GM21381 (cell line): ENCODE results near the gene GTSF1L.

Experiments
- ATAC-seq: cut with Tn5 transposase; IDR thresholded peaks from one replicate; pipeline ENCODE4 v1.9.1; 2021; ENCODE audit warnings: mild to moderate bottlenecking, moderate library complexity; ENCODE audit not compliant: unreplicated experiment

GTSF1L gene

DNA sequence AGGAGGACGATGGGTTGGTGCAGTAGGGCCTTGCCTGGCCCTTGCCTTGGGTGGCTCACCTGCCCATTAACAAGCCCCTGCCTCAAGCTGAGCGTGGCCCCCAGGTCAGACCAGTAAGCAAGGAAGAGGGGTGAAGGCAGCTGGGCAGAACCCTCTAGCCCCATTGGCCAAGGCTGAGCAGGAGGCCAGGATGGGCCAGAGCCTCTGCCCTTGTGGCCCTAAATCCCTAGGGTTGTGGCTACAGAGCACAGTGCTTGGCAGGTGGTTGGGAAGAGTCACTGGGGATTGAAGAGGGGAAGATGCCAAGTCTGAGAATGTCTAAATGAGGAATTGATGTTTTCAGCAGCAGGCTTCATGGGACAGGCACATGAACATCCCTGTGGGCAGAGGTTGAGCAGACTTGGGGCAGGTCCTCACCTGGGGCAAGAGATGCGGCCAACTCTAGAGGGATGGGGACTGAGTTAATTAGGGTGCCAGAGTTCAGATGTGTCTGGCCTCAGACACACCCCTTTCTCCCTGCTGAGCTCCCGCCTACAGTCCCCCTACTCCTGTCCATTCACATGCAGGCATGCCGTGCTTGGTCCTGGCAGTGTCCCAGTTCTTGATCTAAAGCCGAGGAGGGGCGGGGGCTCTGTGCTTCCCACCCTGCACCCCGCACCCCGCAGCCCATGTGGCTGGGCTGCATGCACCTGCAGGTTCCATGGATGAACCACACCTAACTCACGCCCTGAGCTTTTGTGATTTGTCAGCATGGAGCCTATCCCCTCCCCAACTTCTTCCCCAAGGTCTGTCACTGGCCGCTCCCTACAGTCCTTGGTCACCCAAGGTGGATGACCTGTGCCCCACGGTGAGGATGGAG is 9.8 kb downstream of the GTSF1L start:
- no peak for ATAC-seq

DNA sequence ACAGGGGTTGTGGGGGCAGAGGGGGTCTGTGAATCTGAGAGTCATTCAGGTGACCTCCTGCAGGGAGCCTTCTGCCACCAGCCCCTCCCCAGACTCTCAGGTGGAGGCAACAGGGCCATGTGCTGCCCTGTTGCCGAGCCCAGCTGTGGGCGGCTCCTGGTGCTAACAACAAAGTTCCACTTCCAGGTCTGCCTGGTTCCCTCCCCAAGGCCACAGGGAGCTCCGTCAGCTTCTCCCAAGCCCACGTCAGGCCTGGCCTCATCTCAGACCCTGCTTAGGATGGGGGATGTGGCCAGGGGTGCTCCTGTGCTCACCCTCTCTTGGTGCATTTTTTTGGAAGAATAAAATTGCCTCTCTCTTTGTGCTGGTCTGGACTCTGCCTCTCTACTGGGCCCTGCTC is 10.7 kb downstream of the GTSF1L start:
- ATAC-seq = no peak

DNA sequence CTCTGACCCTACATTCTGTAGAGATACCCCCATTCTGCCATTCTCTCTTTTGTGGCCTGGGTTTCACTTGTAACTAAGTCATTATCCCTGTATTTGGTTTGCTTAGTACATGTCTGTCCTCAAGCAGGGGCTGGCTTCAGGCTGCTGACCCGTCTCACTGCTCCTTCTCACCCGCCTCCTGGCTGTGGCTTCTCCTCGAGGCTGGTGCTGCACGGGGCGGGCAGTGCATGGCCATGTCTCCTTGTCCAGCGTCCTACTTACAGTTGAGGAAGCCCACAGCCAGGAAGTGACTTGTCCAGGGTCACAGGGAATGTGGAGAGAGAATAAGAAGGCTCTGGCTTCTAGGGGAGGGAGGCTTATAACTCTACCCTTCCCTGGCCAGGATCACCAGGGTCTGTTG is 11.3 kb downstream of the GTSF1L start:
- ATAC-seq = no peak

DNA sequence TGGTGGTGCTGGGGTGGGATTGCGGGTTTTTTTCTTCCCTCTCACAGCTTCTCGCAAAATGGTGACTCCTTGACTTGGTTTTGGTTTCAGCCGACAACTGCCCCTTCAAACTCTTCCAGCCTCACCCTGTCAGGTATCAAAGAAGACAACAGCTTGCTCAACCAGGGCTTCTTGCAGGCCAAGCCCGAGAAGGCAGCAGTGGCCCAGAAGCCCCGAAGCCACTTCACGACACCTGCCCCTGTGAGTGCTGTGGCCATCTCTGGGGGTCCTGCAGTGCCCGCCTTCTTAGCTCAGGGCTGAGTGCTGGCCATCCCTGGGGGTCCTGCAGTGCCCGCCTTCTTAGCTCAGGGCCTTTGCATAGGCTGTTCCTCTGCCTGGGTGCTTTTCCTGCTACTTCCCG is 11.8 kb downstream of the GTSF1L start:
- ATAC-seq = no peak

DNA sequence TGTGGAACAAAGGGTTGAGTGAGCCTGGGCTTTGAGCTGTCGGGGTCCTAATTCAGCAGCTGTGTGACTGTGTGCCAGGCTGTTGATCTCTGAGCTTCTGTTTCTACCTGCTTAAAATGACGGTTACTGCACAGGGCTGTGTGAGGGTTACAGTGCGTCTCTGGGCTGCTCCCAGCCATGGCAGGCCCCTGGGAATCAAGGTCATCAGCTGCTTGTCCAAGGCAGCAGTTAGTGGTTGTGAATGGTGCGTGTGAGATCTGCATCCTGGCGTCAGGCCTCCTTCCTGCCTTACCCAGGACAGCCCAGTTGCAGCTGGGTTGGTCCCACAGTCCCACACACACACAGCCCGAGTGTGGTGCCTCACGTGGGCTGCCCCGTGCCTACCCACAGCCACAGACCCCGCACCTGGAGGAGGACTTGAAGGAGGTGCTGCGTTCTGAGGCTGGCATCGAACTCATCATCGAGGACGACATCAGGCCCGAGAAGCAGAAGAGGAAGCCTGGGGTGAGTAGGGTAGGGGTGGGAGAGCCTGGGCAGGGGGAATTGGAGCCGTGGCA is 15.6 kb downstream of the GTSF1L start:
- no peak for ATAC-seq

DNA sequence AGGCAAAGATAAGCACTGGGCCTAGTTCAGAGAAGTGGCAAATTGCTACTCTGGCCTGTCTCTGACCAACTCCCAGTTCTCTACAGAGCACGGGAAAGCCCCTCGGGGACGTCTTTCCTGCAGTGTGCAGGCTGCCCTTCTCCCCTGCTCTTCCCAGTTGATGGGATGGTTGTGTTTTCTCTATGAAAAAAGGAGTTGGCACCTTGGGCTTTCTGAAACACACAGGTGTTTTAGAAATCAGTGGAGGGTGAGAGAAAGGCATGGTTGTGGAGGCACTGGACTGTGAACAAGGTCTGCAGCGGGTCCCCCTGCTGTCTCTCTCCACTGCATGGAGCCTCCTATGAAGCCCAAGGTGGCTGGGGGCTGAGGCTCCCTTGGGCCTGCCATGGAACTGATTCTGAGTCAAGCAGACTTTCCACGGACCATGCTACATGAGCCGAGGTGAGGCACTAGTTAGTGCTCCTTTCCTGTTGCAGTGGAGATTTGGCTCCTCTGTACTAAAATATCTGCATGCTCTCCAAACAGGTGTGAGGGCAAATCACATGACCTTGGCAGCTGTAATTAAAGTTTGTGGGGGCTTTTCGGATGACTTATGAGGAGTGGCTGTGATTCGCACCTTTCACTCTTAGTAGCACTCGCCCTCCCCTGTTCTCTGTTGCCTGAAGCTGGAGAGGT is 16.3 kb downstream of the GTSF1L start:
- ATAC-seq = peak; percentile 61

DNA sequence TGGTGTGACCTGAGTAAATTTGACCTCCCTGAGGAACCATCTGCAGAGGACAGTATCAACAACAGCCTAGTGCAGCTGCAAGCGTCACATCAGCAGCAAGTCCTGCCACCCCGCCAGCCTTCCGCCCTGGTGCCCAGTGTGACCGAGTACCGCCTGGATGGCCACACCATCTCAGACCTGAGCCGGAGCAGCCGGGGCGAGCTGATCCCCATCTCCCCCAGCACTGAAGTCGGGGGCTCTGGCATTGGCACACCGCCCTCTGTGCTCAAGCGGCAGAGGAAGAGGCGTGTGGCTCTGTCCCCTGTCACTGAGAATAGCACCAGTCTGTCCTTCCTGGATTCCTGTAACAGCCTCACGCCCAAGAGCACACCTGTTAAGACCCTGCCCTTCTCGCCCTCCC is 24.3 kb downstream of the GTSF1L start:
- no peak for ATAC-seq

DNA sequence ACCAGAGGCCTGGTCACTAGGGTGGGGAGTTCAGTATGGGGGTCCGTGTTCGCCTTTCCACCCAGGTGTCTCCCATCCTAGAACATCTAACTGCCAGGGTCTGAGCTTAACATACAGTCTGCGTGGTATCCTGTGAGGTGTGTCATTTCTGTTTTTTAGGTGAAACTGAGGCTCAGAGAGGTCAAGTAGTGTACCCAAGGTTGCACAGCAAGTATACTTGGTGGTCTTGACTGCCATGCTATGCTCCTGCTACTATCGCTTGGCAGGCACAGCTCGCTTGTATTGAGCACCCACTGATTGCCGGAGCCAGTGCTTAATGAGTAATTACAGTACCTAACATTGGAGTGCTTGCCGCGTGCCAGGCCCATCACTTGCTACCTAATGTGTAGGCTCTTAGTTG is 26.2 kb downstream of the GTSF1L start:
- no peak for ATAC-seq

DNA sequence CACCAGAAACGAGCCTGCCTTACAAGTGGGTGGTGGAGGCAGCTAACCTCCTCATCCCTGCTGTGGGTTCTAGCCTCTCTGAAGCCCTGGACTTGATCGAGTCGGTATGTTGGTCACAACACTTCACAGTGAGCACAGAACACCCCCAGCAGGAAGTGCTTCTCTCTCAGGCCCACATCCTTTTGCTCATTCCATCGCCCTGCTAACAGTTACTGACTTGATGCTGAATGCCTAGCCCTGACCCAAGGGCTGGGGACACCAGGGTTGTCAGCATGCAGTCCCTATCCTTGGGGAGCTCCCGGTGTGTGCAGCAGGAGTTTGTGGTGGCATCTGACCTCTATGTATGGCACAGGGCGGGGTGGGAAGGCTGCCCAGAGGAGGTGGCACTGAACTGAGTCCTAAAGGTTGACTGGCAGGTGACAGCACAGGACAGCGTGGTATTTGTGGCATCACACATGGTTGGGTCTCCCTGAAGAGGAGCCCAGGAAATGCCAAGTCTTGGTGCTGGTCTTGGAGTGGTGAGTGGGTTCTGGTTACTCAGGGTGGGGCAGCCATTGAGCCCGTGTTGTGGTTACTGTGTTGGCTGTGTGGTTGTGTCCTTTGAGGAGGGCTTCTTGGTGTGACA is 26.7 kb downstream of the GTSF1L start:
- no peak for ATAC-seq

DNA sequence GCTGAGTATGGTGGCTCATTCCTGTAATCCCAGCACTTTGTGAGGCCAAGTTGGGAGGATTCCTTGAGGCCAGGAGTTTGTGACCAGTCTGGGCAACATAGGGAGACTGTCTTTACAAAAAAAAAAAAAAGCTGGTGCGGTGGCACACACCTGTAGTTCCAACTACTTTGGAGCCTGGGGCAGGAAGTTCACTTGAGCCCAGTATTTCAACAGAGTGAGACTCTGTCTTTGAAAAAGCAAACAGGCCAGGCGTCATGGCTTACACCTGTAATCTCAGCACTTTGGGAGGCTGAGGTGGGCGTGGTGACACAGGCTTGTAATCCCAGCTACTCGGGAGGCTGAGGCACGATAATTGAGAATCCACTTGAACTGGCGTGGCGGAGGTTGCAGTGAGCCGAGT is 31.2 kb downstream of the GTSF1L start:
- no peak for ATAC-seq

DNA sequence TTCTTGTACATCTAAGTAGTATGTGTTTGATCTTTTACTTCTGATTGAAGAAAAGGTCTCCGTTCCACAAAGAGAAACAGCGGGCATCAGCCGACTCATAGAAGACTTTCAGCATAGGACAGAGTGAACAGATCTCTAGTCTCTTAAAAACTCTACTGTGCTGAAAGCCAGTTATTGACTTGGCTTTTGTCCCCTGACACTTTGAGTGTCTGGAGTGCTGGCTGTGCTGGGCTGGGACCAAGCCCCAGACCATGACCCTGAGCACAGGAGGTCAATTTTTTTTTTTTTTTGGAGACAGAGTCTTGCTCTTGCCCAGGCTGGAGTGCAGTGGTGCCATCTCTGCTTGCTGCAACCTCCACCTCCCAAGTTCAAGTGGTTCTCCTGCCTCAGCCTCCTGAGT is 32.0 kb downstream of the GTSF1L start:
- no peak for ATAC-seq

DNA sequence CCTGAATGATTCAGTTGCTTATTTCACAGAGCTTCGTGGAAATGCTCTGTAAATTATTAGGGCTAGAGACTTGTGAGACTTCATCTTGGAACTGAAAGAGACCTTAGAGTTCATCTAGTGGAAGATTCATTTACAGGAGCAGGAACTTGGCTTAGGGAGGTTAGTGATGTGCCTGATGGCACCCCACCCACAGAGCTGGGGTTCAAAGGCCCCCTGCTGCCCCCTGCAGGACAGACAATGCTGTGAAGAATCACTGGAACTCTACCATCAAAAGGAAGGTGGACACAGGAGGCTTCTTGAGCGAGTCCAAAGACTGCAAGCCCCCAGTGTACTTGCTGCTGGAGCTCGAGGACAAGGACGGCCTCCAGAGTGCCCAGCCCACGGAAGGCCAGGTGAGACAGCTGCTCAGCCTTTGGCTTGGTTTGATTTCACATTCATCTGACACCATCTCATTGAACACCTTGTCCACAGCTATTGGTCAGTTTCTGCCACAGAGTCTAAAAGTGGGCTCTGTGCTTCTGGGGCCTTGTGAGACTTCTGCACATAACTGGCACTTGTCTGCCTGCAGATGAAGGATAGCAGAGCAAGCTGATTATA is 34.8 kb downstream of the GTSF1L start:
- ATAC-seq = no peak

DNA sequence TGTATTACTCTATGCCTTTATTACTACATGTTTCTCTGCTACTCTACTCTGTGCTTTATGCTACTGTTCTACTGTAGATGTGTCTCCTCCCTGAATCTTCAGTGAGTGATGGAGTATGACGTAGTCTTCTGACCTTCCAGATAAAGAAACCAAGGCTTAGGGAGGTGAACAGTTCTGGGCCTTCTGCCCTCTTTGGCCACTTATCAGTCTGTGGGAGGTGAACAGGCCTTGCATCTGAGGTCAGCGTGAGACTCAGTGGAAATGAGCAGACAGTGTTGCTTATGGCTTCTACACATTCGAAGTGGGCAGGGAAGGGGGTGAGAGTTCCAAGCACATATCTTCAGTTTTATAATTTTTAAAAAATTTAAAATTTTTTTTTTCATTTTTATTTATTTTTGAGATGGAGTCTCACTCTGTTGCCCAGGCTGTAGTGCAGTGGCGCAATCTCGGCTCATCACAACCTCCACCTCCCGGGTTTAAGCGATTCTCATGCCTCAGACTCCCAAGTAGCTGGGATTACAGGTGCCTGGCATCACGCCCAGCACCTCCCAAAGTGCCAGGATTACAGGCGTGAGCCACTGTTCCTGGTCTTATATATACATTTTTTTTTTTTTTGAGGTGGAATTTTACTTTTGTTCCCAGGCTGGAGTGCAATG is 35.7 kb downstream of the GTSF1L start:
- no peak for ATAC-seq

DNA sequence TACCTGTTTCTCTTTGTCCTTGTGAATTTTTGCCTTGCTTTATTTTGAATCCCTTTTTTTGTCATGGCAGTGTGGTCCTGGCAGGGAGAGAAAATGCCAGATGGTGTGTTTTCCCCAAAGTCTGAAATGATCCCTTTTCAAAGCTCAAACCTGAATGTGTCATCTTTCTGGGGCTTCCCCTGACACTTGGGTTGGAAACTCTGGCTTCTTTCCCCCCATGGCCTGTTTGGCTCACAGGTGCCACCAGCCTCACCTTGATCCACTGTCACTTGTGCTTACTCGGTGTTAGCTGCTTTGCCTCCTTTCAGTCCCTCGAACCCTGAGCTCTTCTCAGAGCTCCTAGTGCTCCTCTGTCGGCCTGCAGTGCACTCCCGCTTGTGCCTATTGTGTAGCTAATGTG is 37.6 kb downstream of the GTSF1L start:
- no peak for ATAC-seq

DNA sequence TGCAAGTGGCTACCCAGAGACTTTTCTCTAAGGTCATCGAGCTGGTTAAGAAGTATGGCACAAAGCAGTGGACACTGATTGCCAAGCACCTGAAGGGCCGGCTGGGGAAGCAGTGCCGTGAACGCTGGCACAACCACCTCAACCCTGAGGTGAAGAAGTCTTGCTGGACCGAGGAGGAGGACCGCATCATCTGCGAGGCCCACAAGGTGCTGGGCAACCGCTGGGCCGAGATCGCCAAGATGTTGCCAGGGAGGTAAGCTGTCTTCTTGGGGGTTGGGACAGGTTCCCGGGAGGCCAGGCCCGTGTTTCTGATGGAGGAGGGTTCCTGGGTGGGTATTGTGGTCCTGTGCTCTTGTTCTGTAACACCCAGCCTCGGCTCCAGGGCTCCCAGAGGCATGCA is 40.0 kb downstream of the GTSF1L start:
- ATAC-seq = no peak

DNA sequence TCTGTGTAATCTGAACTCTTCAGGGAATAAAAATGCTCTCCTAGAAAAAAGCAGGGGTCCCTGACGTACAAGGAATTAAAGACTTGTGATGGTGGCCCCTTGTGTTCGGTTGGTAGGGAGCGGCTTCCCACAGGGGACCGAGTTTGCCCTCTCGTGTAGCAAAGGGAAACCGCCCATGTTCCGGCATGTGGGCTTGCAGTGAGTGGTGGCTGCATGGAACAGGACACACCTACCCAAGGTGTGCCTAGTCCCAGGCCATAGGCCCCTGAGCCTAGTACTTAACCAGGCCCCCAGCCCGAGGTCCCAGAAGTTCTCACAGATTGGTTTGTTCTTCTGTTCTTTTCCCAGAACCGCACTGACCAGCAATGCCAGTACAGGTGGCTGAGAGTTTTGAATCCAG is 44.4 kb downstream of the GTSF1L start:
- no peak for ATAC-seq

DNA sequence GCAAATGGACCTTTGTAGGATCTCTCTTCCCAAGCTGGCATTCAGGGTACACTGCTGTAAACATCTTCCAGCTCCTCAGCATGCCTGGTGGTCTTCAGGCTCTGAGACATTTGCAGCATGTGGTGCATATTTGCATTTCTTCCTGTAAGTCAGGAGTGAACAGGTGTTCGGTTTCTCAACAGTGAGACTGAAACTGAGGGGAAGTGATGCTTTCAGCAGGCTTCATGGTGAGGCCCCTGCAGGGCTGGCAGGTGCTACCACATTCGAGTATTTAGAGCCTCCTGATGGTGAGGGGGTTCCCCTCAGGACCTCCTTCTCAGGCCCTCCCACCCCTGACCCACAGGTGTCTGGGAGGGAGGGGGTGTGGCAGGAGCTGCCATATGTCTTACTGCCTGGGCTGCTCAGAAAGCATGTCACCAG is 44.8 kb downstream of the GTSF1L start:
- peak; percentile 90 for ATAC-seq

DNA sequence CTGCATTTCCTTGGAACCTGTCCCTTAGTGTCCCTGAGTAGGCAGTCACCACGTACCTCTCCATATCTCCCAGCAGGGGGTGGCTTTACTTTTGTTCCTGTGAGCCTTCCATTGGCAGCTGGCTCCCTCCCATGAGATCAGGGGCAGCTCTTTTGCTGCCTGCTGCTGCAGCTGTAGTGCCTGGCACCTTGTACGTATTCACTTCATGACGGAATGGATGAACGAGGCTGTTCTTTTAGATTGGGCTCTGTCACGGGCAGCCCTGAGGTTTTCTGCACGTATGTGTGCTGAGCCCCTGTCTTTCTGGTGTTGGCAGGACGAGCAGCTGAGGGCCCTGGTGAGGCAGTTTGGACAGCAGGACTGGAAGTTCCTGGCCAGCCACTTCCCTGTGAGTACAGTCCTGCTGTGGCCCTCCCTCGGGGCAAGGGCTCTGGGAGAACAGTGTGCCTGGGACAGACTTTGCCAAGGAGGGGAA is 45.3 kb downstream of the GTSF1L start:
- peak; percentile 27 for ATAC-seq

DNA sequence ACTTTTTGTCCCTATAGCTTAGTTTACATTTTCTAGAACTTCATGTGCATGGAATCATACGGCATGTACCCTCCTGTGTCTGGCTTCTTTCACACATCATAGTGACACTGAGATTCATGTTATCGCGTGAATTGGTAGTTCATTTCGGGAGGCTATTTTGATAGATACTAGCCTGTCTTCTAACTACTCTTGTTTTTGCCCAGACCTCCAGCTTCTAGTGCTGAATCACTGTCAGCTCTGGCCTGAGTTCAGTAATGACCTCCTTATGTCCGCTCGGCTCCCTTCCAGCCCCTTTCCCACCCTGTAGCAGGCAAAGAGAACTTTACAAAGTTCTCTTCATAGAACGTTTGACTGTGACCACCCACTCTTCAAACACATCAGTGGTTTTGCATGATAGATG is 45.8 kb downstream of the GTSF1L start:
- ATAC-seq = peak; percentile 2

DNA sequence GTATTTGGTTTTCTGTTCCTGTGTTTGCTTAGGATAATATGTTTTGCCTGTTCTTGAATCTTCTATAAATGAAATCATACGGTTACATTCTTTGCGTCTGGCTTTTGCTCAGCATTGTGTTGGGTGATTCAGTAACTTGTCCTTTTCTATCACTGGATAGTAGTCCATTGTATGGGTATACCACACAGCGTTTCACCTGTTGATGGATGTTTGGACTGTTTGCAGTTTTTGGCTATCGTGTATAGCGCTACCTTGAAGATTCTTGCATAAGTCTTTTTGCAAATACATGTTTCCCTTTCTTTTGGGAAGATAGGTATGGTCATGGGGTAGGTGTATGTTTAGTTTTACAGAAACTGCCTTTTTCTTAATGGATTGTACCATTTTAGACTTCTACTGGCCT is 50.4 kb downstream of the GTSF1L start:
- no peak for ATAC-seq
